GOT3 (cell line): ENCODE data around the gene LOXL1.
"Not testable (repeated sequence)": the region's sequence is repeated elsewhere in the genome, so short reads cannot be mapped to it uniquely, and the experiment has no call there.

ENCODE experiments used
- DNase-seq: peaks from one replicate; lab custom pipeline; 2025; ENCODE audit warnings: mixed read lengths; lab: John Stamatoyannopoulos, UW

Gene LOXL1

DNA sequence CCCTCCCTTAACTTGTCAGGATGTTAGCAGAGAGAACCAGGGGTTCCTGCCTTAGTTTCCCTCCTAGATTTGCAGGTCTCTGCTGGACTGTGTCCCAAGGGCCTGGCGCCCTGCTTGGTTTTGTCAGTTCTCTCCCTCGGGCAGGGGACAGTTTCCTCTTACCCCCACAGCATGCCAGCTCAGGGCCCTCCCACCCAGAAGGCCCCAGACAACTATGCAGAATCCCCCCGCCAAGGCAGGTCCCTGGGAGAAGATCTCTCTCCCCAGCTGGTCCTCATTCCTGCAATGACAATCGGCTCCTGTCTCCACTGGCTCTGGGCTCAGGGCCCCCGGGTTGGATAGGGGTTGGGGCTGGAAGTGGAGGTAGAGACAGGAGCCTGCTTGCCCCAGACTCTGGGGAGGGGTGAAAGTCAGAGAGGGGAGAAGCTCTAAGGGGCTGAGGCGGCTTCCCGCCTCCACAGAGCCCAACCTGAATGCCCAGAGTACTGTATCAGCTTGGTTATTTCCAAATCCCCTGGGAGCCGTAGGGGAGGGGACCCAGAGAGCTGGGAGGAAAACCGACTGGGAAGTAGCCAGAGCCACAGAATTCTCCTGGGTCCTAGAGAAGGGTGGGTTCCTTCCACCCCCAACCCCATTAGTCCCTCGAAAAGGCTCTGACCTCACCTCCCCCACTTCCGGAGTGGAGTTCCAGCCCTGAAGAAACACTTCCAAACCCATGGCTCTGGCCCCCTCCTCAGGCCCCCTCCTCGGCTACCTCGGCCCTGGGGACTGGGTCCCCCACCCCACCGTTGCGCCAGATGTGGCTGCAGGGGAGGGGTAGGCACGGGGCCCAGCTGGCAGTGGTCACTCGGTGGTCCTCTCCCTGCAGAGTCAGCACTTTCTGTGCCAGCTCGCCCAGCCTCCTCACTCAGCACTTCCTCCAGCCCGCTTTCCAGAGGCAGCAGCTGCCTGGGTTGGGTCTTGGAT lies 3.8 kb upstream of the LOXL1 start:
- DNase-seq, result no peak

- DNase-seq, result no peak
These were observed 3.1 kb upstream of the LOXL1 start for GRCh38 chr15:73923156-73923487.

- no peak for DNase-seq
These were observed 2.6 kb upstream of the LOXL1 start for GRCh38 chr15:73923488-73924164.

GRCh38 chr15:73924171-73924921 lies 1.9 kb upstream of the LOXL1 start:
- DNase-seq, result no peak

DNA sequence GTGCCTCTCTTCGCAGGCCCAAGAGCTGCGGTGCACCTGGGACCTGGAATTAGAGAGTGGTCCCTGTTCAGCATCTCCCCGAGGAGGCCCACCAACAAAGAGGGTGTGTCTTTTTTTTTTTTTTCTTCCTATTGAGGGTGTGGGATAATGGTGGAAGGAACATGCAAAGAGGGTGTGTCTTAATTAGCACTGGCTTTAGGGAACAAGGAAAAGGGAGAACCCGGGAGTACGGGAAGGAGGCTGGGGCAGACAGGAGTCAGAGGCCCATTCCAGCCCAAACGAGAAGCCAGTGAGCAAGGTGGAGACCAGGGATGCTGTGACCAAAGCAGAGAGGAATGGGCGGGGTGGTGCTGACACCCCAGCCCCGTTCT lies 429 bp upstream of the LOXL1 start:
- no peak for DNase-seq

GRCh38 chr15:73927003-73927475 lies 777 bp downstream of the LOXL1 start:
- no peak for DNase-seq

GRCh38 chr15:73927476-73928240 lies 1.4 kb downstream of the LOXL1 start:
- no peak for DNase-seq

DNA sequence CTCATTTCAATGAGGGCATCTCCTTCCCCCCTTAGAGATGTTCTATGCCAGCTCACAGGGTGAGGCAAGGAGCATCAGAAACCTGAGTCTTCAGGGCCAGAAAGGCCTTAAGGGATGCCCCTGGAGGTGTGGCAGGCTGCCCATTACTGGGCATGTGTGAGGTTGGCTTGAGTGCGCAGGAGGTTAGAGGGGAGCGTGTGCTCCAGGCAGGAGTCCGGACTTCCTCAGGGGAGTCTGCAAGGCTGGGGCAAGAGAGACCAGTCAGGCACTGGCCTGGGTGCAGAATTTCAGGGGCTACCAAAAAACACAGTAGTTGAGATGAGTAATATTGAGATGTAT lies 1.9 kb downstream of the LOXL1 start:
- no peak for DNase-seq

DNA sequence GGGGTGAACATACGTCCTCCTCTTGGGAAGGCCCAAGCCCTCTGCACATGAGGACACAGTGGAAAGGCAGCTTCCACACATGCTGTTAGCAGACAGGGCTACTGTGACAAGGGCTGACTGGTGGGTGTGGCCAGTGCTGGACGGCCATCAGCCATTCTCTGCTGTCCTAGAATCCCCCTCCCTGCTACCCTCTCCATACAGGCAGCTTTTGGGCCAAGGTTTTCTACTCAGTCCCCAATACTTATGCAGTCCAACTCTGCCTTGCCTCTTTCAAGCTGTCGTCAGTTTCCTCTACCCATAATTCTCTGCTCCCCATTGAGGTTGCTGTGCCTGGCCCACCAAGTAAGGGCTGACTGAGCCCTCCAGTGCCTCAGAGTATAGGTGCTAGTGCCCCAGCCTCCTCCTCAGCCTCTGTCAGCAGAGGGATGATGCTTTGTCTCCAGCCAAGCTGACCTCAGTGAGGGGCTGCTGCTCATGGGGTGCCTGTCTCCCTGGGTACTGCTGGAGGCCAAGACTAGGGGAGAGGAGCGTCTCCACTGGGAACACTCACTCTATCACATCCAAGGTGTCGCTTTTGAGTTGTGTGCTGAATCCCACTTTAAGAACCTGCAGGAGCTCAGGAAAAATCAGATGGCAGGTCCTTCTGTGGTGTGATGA lies 2.8 kb downstream of the LOXL1 start:
- no peak for DNase-seq

GRCh38 chr15:73930371-73930770 lies 4.1 kb downstream of the LOXL1 start:
- DNase-seq, result no peak

DNA sequence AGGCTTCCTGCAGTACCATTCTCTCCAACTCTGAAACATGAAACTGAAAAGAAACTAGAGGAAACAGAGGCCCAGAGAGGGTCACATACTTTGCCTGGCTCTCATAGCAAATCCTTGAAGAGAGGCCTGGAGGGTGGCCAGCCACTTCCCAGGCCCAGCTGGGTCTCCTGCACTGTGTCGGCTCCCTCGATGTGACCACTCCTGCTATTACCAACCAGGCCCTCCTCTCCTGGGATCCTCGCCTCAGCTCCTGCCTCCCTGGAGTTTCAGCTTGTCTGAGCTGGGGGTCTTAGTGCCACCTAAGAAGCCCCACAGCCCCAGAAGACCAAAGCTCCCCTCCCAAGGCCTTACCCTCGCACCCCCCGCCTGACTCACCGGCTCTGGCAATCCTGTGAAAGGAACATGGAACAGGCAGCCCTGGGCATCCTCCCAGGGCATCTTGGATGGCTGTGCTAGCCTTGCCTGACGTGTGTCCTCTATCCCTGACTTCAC lies 4.6 kb downstream of the LOXL1 start:
- no peak for DNase-seq

- DNase-seq, result no peak
These were observed 5.2 kb downstream of the LOXL1 start for GRCh38 chr15:73931441-73931840.

- DNase-seq, result no peak
These were observed 6.3 kb downstream of the LOXL1 start for GRCh38 chr15:73932381-73933191.

GRCh38 chr15:73934281-73934680 lies 8.0 kb downstream of the LOXL1 start:
- no peak for DNase-seq

DNA sequence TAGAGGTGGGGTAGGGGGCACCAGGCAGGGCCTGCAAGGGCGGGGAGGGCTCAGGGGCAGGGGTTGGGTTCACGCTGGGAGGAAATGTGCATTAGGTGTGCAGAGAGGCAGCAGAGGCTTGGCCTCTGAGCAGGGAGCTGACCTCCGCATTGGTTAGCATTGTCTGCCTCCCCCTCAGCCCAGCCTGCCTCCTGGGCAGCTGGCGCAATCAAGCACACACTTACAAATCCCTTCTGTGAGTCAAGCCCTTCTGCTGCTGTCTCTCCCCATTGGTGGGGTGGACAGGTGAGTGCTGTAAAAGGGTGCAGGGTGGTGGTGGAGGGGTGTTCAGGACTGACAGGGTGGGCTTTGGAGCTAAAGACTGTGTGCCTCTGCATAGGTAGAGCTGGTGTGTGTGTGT lies 9.3 kb downstream of the LOXL1 start:
- DNase-seq, result no peak

DNA sequence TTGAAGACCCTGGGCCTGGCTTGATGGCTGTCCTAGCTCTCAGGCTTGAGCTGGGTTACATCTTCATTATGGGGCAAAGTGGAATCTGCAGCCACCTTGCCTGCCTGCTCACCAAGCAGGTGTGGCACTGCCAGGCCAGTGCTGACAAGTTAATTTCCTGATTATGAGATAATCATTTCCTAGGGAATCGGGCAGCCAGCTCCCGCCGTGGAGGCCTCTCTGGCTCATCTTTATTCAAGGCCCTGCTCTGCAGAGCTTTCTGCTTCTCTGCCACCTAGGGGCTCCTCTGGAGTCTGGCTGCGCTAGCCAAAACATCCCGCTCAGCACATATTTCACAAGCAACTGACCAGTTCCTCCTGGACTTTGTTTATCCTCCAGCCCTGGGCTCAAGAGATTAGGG lies 9.9 kb downstream of the LOXL1 start:
- DNase-seq, result no peak

GRCh38 chr15:73936588-73937290 lies 10.5 kb downstream of the LOXL1 start:
- no peak for DNase-seq

- no peak for DNase-seq
These were observed 11.0 kb downstream of the LOXL1 start for GRCh38 chr15:73937296-73937695.

DNA sequence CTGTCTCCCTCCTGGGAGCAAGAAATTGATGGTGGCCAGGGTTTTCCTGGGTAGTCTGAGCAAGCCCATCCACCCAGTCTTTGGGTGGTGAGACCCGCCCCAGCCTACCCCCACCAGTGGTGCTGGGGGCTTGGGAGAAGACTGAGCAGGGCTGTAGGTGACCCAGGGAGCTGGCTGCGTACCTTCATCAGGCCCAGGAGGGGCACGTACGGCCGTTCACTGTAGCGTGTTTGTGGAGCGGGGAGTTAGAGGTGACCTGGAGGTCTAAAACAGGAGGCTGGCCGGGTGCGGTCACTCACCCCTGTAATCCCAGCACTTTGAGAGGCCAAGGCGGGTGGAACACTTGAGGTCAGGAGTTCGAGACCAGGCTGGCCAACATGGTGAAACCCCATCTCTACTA lies 11.5 kb downstream of the LOXL1 start:
- DNase-seq, result no peak

GRCh38 chr15:73938516-73938915 lies 12.3 kb downstream of the LOXL1 start:
- DNase-seq, result not testable (repeated sequence)
